GM12878 (cell line): ENCODE data around the gene DENR. TPM values are rescaled to one million over a fixed set of nuclear protein-coding genes. Genes with fewer than 3 reads are reported as not detected.
"Not testable (repeated sequence)": the region's sequence is repeated elsewhere in the genome, so short reads cannot be mapped to it uniquely, and the experiment has no call there.

ENCODE experiments used
- ATAC-seq: fragments of 200-7000 bp; cut with Tn5 transposase; 3 replicates; pipeline ENCODE4 v1.9.1; 2020; ENCODE audit warnings: mild to moderate bottlenecking, moderate library complexity
- BruUV-seq: library from RNA; stranded (reverse); fragments of 400-500 nt; replicated peaks from 2 replicates; lab custom pipeline; 2021; lab: Mats Ljungman, UMichigan
- CTCF ChIA-PET: fragments of 300-600 bp; sonication (Branson Sonifier 250); formaldehyde crosslinking; extraction: SDS; loops from one replicate; lab custom pipeline; 2021; ENCODE audit warnings: inconsistent platforms; lab: Yijun Ruan, JAX
- POLR2A ChIA-PET: fragments of 350-600 bp; formaldehyde crosslinking; extraction: SDS; loops from one replicate; lab custom pipeline; 2021; ENCODE audit warnings: inconsistent platforms; lab: Charles Lee
- RAD21 ChIA-PET: fragments of 300-600 bp; sonication (Branson Sonifier 250); formaldehyde crosslinking; loops from one replicate; lab custom pipeline; 2023; ENCODE audit warnings: antibody characterized with exemption; ENCODE audit not compliant: unreplicated experiment; lab: Charles Lee
- SMC1A ChIA-PET: fragments of 300-600 bp; sonication (Branson Sonifier 250); formaldehyde crosslinking; loops from one replicate; lab custom pipeline; 2023; ENCODE audit not compliant: unreplicated experiment, uncharacterized antibody; lab: Charles Lee
- DNase-seq: peaks from one replicate; pipeline ENCODE4 v3.0.0-alpha.2; 2011; ENCODE audit warnings: low read depth, low spot score
- FAIRE-seq: peaks from 3 replicates; lab custom pipeline; 2011; peaks lifted over from hg19 to GRCh38; lab: Jason Lieb, UNC
- H2AFZ ChIP-seq: 2 replicates; pipeline ENCODE4 v1.6.0; 2011; ENCODE audit warnings: low read depth, low read length, control low read depth; ENCODE audit not compliant: control insufficient read depth
- H3K27ac ChIP-seq: 2 replicates; pipeline ENCODE4 v1.5.1; 2011; ENCODE audit warnings: control low read depth; ENCODE audit not compliant: control insufficient read depth, insufficient read depth
- H3K27me3 ChIP-seq, 2 experiments: replicated peaks in 1 of 2; 2 replicates each; pipeline versions ENCODE4 v1.6.0 to v1.6.1; 2011; ENCODE audit warnings: low read length in 1 of 2; ENCODE audit not compliant: control insufficient read depth in 2 of 2, insufficient read depth in 2 of 2
- H3K36me3 ChIP-seq, 2 experiments: 2 replicates each; pipeline ENCODE4 v1.5.1; 2011; ENCODE audit warnings: low read length in 1 of 2; ENCODE audit not compliant: control insufficient read depth in 2 of 2, insufficient read depth in 2 of 2
- H3K4me1 ChIP-seq: 2 replicates; pipeline ENCODE4 v1.6.1; 2011; ENCODE audit warnings: mild to moderate bottlenecking, low read length, moderate library complexity, mixed read lengths; ENCODE audit not compliant: control insufficient read depth, insufficient read depth
- H3K4me2 ChIP-seq: 2 replicates; pipeline ENCODE4 v1.6.0; 2011; ENCODE audit warnings: control low read depth; ENCODE audit not compliant: control insufficient read depth, insufficient read depth
- H3K4me3 ChIP-seq: fragments of 200-600 bp; sonication (generic); 2 replicates; pipeline ENCODE4 v1.5.1; 2016
- H3K79me2 ChIP-seq: 2 replicates; pipeline ENCODE4 v1.6.0; 2011; ENCODE audit warnings: low read length; ENCODE audit not compliant: control insufficient read depth, insufficient read depth
- H3K9ac ChIP-seq: 2 replicates; pipeline ENCODE4 v1.8.0; 2011; ENCODE audit warnings: low read length, control low read depth, mixed read lengths; ENCODE audit not compliant: control insufficient read depth, insufficient read depth
- H3K9me3 ChIP-seq: replicated peaks from 3 replicates; pipeline ENCODE4 v1.5.1; 2011; ENCODE audit warnings: mild to moderate bottlenecking, low read length; ENCODE audit not compliant: control insufficient read depth, insufficient read depth
- H4K20me1 ChIP-seq: 2 replicates; pipeline ENCODE4 v1.6.0; 2011; ENCODE audit not compliant: control insufficient read depth, insufficient read depth
- CUX1 ChIP-seq: IDR thresholded peaks from 2 replicates; pipeline ENCODE4 v1.6.1; 2012; ENCODE audit warnings: improper control_type of control experiment, low read depth, low read length; ENCODE audit not compliant: insufficient replicate concordance
- EGR1 ChIP-seq, 2 experiments: IDR thresholded peaks; 1 replicate in 1 of 2; 2 replicates in 1 of 2; pipeline ENCODE4 v1.6.1; 2011 to 2012; ENCODE audit warnings: low read depth in 2 of 2, low read length in 2 of 2, borderline replicate concordance in 1 of 2, mild to moderate bottlenecking in 1 of 2, moderate library complexity in 1 of 2
- EP300 ChIP-seq, 2 experiments: fragments of 150-350 bp in 1 of 2; IDR thresholded peaks; 2 replicates each; pipeline ENCODE4 v1.6.1; 2011 to 2012; ENCODE audit warnings: low read depth in 2 of 2, low read length in 2 of 2, borderline replicate concordance in 1 of 2, improper control_type of control experiment in 1 of 2, inconsistent platforms in 1 of 2; ENCODE audit not compliant: control insufficient read depth in 1 of 2
- ETV6 ChIP-seq, 2 experiments: fragments of 450-650 bp in 1 of 2; IDR thresholded peaks in 1 of 2; conservative IDR thresholded peaks in 1 of 2; 2 replicates each; pipeline ENCODE4 v1.6.1; 2014; ENCODE audit warnings: antibody characterized with exemption in 1 of 2, borderline replicate concordance in 1 of 2, low read depth in 1 of 2, mild to moderate bottlenecking in 1 of 2, moderate library complexity in 1 of 2
- POLR2AphosphoS5 ChIP-seq: IDR thresholded peaks from 2 replicates; pipeline ENCODE4 v1.6.1; 2011; ENCODE audit warnings: mild to moderate bottlenecking, low read length, inconsistent platforms
- POU2F2 ChIP-seq: IDR thresholded peaks from 3 replicates; pipeline ENCODE4 v1.6.1; 2011; ENCODE audit warnings: low read depth, mild to moderate bottlenecking, low read length, borderline replicate concordance
- ZNF384 ChIP-seq: IDR thresholded peaks from 2 replicates; pipeline ENCODE4 v1.6.1; 2012; ENCODE audit warnings: low read depth, mild to moderate bottlenecking, low read length, improper control_type of control experiment, borderline replicate concordance
- WGBS: methylation state at CpG from one replicate; pipeline ENCODE4 v1.1.6; 2016; ENCODE audit warnings: low lambda C conversion rate; ENCODE audit not compliant: insufficient replicate concordance, insufficient coverage; ENCODE audit errors: missing lambda C conversion rate; 5-methylcytosine and 5-hydroxymethylcytosine counted together
- in situ Hi-C: fragments of 300-500 bp; cut with MboI; formaldehyde crosslinking; loops from 9 replicates; pipeline ENCODE4 v1.14.3; 2018; ENCODE audit warnings: mixed read lengths
- intact Hi-C: fragments of 100-400 bp; cut with micrococcal nuclease; formaldehyde crosslinking; loops from one replicate; pipeline ENCODE4 v1.14.2; 2022; ENCODE audit not compliant: unreplicated experiment
- polyA plus RNA-seq, 11 experiments: library from polyadenylated mRNA; depleted of rRNA in 4 of 11; unstranded in 6 of 11; stranded (reverse) in 5 of 11; fragments of >200 nt; fragmentation: Nextera tagmentation in 4 of 11; fragmentation: Illumina TruSeq in 1 of 11; extraction: Ambion mirVana in 4 of 11; extraction: Trizol in 1 of 11; gene quantifications; 1 replicate in 1 of 11; 2 replicates in 10 of 11; pipeline versions ENCODE4 v1.2.1 to v1.2.3, GENCODE V29; 2011 to 2016; ENCODE audit warnings: inconsistent platforms in 2 of 11, missing spikeins in 2 of 11, low read depth in 1 of 11
- total RNA-seq, 4 experiments: library from RNA; depleted of rRNA in 3 of 4; stranded (reverse); fragments of >200 nt in 3 of 4; fragmentation: Illumina TruSeq in 1 of 4; extraction: Trizol in 1 of 4; gene quantifications; 2 replicates each; pipeline versions ENCODE4 v1.2.1 to v1.2.3, GENCODE V29; 2013 to 2021

The DENR gene
- total and polyA plus RNA-seq, 10 of the 15 experiments (the other 5 are each of a cell fraction or from before 2014, with no cell fraction given): 29.4 to 97.7 (median 58.3) TPM

- CTCF ChIA-PET, H3K4me3 ChIP-seq: not testable (repeated sequence)
Measured at GRCh38 chr12:122716658-122717057, 36.0 kb upstream of the DENR start, which contains the start of gene HCAR3. TSS of gene HCAR3 (minus strand) at chr12:122716811. CDS start at chr12:122716737, 74 bp downstream.

GRCh38 chr12:122721057-122721545 is 31.5 kb upstream of the DENR start:
- intact Hi-C loops: loop anchor here (2.0 kb wide), 1 partner anchor 30 kb away; no protein-coding TSS in a partner anchor
- in situ Hi-C loops: no loop called here
- H3K79me2 ChIP-seq: no peaks in the 10 kb centered on the region
- ChIA-PET CTCF (interaction anchor here (1.0 to 1.5 kb wide), 2 partner anchors 84 to 250 kb away, joined by 3 to 4 read pairs; no protein-coding TSS in a partner anchor), POLR2A (interaction anchor here (0.5 to 0.9 kb wide), 2 partner anchors 31 to 654 kb away, joined by 3 read pairs; partner anchors contain the start of gene DENR), SMC1A (interaction anchor here (0.9 to 1.2 kb wide), 2 partner anchors 9 to 76 kb away, joined by 3 read pairs; partner anchors contain the start of gene HCAR1), RAD21 (interaction anchor here (1.1 to 1.8 kb wide), 4 partner anchors 13 to 32 kb away, joined by 3 to 7 read pairs (median 4); partner anchors contain the start of gene DENR)
- H3K27ac ChIP-seq: peak overlapping the region; percentile 80
- H3K9me3 ChIP-seq: no peaks in the 10 kb centered on the region
- H3K27me3 ChIP-seq: no peaks in the 10 kb centered on the region
- FAIRE-seq: no peak
- DNase-seq: peak; percentile 67
- WGBS: 2% methylated on average over 11 of the region's 11 CpGs
- H3K4me2 ChIP-seq: peak overlapping the region; percentile 71
- BruUV-seq: no TSS peak
- H3K4me1 ChIP-seq: peaks cover 56% of the 10 kb centered on the region
- no peaks in the 10 kb centered on the region for H4K20me1 ChIP-seq
- H3K36me3 ChIP-seq: no peaks in the 10 kb centered on the region
- H3K4me3 ChIP-seq: no peak overlapping the region
- peak overlapping the region; percentile 55 for H2AFZ ChIP-seq
- peak; percentile 38 for ATAC-seq
- H3K9ac ChIP-seq: no peak overlapping the region
- TF ChIP-seq EGR1 (IDR thresholded peaks at IDR 0.05; ENCODE audit: borderline replicate concordance in 1 of 2, low read depth in 2 of 2, low read length in 2 of 2): no peak
- TF ChIP-seq POLR2AphosphoS5: no peak
- TF ChIP-seq CUX1: no peak
- TF ChIP-seq EP300 (IDR thresholded peaks at IDR 0.05; ENCODE audit: borderline replicate concordance in 1 of 2, control insufficient read depth in 1 of 2, low read depth in 2 of 2, low read length in 2 of 2): peak; percentile 55; a peak in 2 of 4 replicates
- TF ChIP-seq ETV6 (conservative IDR thresholded peaks at IDR 0.05 in 1 of 2, IDR thresholded peaks at IDR 0.05 in 1 of 2; ENCODE audit: borderline replicate concordance in 1 of 2, low read depth in 1 of 2): peak in 1 of 2 experiments; percentile 74; a peak in 2 of 4 replicates

More at GRCh38 chr12:122716658-122717057, 36.0 kb upstream of the DENR start, which contains the start of gene HCAR3:
- H3K27ac ChIP-seq, BruUV-seq, H3K9ac ChIP-seq, SMC1A ChIA-PET, H2AFZ ChIP-seq, H4K20me1 ChIP-seq, intact Hi-C loops, H3K9me3 ChIP-seq, in situ Hi-C loops, POLR2A ChIA-PET, H3K79me2 ChIP-seq, FAIRE-seq, RAD21 ChIA-PET, DNase-seq, H3K36me3 ChIP-seq, H3K27me3 ChIP-seq: not testable (repeated sequence)
- Histone ChIP-seq H3K4me1 (peaks cover 24% of the 10 kb centered on the region), H3K4me2 (peak within 1 kb of the TSS; percentile 33; the same call in 1 of the 2 replicates)
- 1% methylated on average over 9 of the region's 10 CpGs for WGBS
- peak; percentile 3; the same call in 2 of the 3 replicates for ATAC-seq
- peak; percentile 27; the same call in 1 of the 2 replicates for TF ChIP-seq ZNF384
- TF ChIP-seq POU2F2: 0 out of 3 replicates have a peak, but pooled peaks have one; percentile 56
- TF ChIP-seq, all 136 proteins: peak for 2; not testable (repeated sequence) for 134
